ENCODE data around the gene CNN1. TPM values are rescaled to one million over a fixed set of nuclear protein-coding genes. Genes with fewer than 3 reads are reported as not detected.

The CNN1 gene
- total RNA-seq, 1 donor from 2014 or later: 3.2 TPM

GRCh38 chr19:11581740-11582139 lies 43.1 kb downstream of the CNN1 start:
- no peaks in the 10 kb centered on the region for H3K36me3 Mint-ChIP-seq (ENCODE audit: insufficient read depth)
- H3K9me3 Mint-ChIP-seq (ENCODE audit: low read depth): no peaks in the 10 kb centered on the region
- H3K27me3 Mint-ChIP-seq: peaks cover 16% of the 10 kb centered on the region
- no peak for DNase-seq (ENCODE audit: low spot score, unreplicated experiment)
- H3K4me3 Mint-ChIP-seq (ENCODE audit: low read depth): no peak overlapping the region
- no peaks in the 10 kb centered on the region for H3K4me1 Mint-ChIP-seq (ENCODE audit: low read depth)
- TF ChIP-seq CTCF (IDR thresholded peaks at IDR 0.05; ENCODE audit: unreplicated experiment): no peak
- H3K27ac Mint-ChIP-seq: no peak overlapping the region

GRCh38 chr19:11586331-11586730 lies 47.7 kb downstream of the CNN1 start:
- Mint-ChIP-seq H3K36me3 (ENCODE audit: insufficient read depth) (no peaks in the 10 kb centered on the region), H3K9me3 (ENCODE audit: low read depth) (no peaks in the 10 kb centered on the region), H3K4me3 (ENCODE audit: low read depth) (no peak overlapping the region), H3K27ac (no peak overlapping the region), H3K27me3 (peaks cover 5% of the 10 kb centered on the region), H3K4me1 (ENCODE audit: low read depth) (no peaks in the 10 kb centered on the region)
- no peak for DNase-seq (ENCODE audit: low spot score, unreplicated experiment)
- TF ChIP-seq CTCF (IDR thresholded peaks at IDR 0.05; ENCODE audit: unreplicated experiment): no peak

GRCh38 chr19:11587302-11587974 lies 48.8 kb downstream of the CNN1 start:
- peak; percentile 77 for TF ChIP-seq CTCF (IDR thresholded peaks at IDR 0.05; ENCODE audit: unreplicated experiment)
- peaks cover 3% of the 10 kb centered on the region for H3K27me3 Mint-ChIP-seq
- no peaks in the 10 kb centered on the region for H3K36me3 Mint-ChIP-seq (ENCODE audit: insufficient read depth)
- H3K4me1 Mint-ChIP-seq (ENCODE audit: low read depth): no peaks in the 10 kb centered on the region
- peak; percentile 70 for DNase-seq (ENCODE audit: low spot score, unreplicated experiment)
- H3K9me3 Mint-ChIP-seq (ENCODE audit: low read depth): no peaks in the 10 kb centered on the region
- no peak overlapping the region for H3K4me3 Mint-ChIP-seq (ENCODE audit: low read depth)
- no peak overlapping the region for H3K27ac Mint-ChIP-seq

- Mint-ChIP-seq H3K36me3 (ENCODE audit: insufficient read depth) (no peaks in the 10 kb centered on the region), H3K9me3 (ENCODE audit: low read depth) (no peaks in the 10 kb centered on the region), H3K27ac (no peak overlapping the region), H3K27me3 (peaks cover 3% of the 10 kb centered on the region), H3K4me1 (ENCODE audit: low read depth) (no peaks in the 10 kb centered on the region), H3K4me3 (ENCODE audit: low read depth) (no peak overlapping the region)
- DNase-seq (ENCODE audit: low spot score, unreplicated experiment): no peak
- TF ChIP-seq CTCF (IDR thresholded peaks at IDR 0.05; ENCODE audit: unreplicated experiment): no peak
These were observed 49.5 kb downstream of the CNN1 start for GRCh38 chr19:11587975-11588631.

GRCh38 chr19:11594084-11594483 lies 55.4 kb downstream of the CNN1 start:
- no peak overlapping the region for H3K27ac Mint-ChIP-seq
- no peak for TF ChIP-seq CTCF (IDR thresholded peaks at IDR 0.05; ENCODE audit: unreplicated experiment)

More at GRCh38 chr19:11594084-11594483, 55.4 kb downstream of the CNN1 start:
- Mint-ChIP-seq H3K4me3 (ENCODE audit: low read depth) (no peak overlapping the region), H3K36me3 (ENCODE audit: insufficient read depth) (peaks cover 12% of the 10 kb centered on the region), H3K9me3 (ENCODE audit: low read depth) (peaks cover 4% of the 10 kb centered on the region), H3K27me3 (no peaks in the 10 kb centered on the region), H3K4me1 (ENCODE audit: low read depth) (peaks cover 4% of the 10 kb centered on the region)
- DNase-seq (ENCODE audit: low spot score, unreplicated experiment): no peak
